Mesendoderm (in vitro differentiated cells): ENCODE measurements around the gene JARID2.

Source experiments
- DNase-seq: peaks from one replicate; pipeline ENCODE4 v3.0.0; 2013
- H2AK5ac ChIP-seq: 2 replicates; pipeline ENCODE4 v1.6.1; 2013; ENCODE audit warnings: low read length, inconsistent platforms
- H2BK120ac ChIP-seq: 2 replicates; pipeline ENCODE4 v1.6.1; 2013; ENCODE audit warnings: low read depth, mild to moderate bottlenecking, low read length, moderate library complexity, mixed read lengths
- H2BK15ac ChIP-seq: replicated peaks from 2 replicates; pipeline ENCODE4 v1.6.1; 2013; ENCODE audit warnings: low read depth, mild to moderate bottlenecking, moderate library complexity
- H2BK5ac ChIP-seq: 2 replicates; pipeline ENCODE4 v1.6.1; 2013; ENCODE audit warnings: low read length, inconsistent platforms
- H3K18ac ChIP-seq: 2 replicates; pipeline ENCODE4 v1.6.1; 2013; ENCODE audit warnings: mild to moderate bottlenecking, low read length, mixed read lengths
- H3K23ac ChIP-seq: one replicate; pipeline ENCODE4 v1.6.1; 2013; ENCODE audit warnings: low read length
- H3K27ac ChIP-seq: 2 replicates; pipeline ENCODE4 v1.5.1; 2013; ENCODE audit warnings: low read depth, mild to moderate bottlenecking, inconsistent platforms, low read length, moderate library complexity
- H3K27me3 ChIP-seq: 2 replicates; pipeline ENCODE4 v1.6.1; 2013; ENCODE audit warnings: low read length, control low read depth, mild to moderate bottlenecking, inconsistent platforms; ENCODE audit not compliant: insufficient read depth, poor library complexity
- H3K36me3 ChIP-seq: 2 replicates; pipeline ENCODE4 v1.6.1; 2013; ENCODE audit warnings: low read length, inconsistent platforms; ENCODE audit not compliant: control insufficient read depth, insufficient read depth
- H3K4ac ChIP-seq: one replicate; pipeline ENCODE4 v1.6.1; 2013; ENCODE audit warnings: low read depth, mild to moderate bottlenecking, low read length, moderate library complexity
- H3K4me1 ChIP-seq: 2 replicates; pipeline ENCODE4 v1.6.1; 2013; ENCODE audit warnings: low read depth, low read length, inconsistent platforms; ENCODE audit not compliant: control insufficient read depth
- H3K4me2 ChIP-seq: 2 replicates; pipeline ENCODE4 v1.6.1; 2013; ENCODE audit warnings: low read length
- H3K4me3 ChIP-seq: 2 replicates; pipeline ENCODE4 v1.5.1; 2013; ENCODE audit warnings: mild to moderate bottlenecking, low read length
- H3K56ac ChIP-seq: one replicate; pipeline ENCODE4 v1.6.1; 2013; ENCODE audit warnings: low read length
- H3K79me1 ChIP-seq: 2 replicates; pipeline ENCODE4 v1.6.1; 2013; ENCODE audit warnings: low read length, inconsistent platforms
- H3K79me2 ChIP-seq: 2 replicates; pipeline ENCODE4 v1.6.1; 2013; ENCODE audit warnings: mild to moderate bottlenecking, low read length; ENCODE audit not compliant: control insufficient read depth, insufficient read depth
- H3K9ac ChIP-seq: 2 replicates; pipeline ENCODE4 v1.6.1; 2013; ENCODE audit warnings: low read length, inconsistent platforms
- H4K5ac ChIP-seq: one replicate; pipeline ENCODE4 v1.6.1; 2013; ENCODE audit warnings: low read length
- H4K8ac ChIP-seq: one replicate; pipeline ENCODE4 v1.6.1; 2013; ENCODE audit warnings: low read depth, mild to moderate bottlenecking, control low read depth, low read length, moderate library complexity
- WGBS: extraction: QIAGEN DNeasy Blood & Tissue Kit; methylation state at CpG from one replicate; pipeline ENCODE4 v1.1.7; 2013; ENCODE audit warnings: low lambda C conversion rate, missing lambda C conversion rate; ENCODE audit not compliant: insufficient coverage; ENCODE audit errors: extremely low coverage; 5-methylcytosine and 5-hydroxymethylcytosine counted together

Gene JARID2

DNA sequence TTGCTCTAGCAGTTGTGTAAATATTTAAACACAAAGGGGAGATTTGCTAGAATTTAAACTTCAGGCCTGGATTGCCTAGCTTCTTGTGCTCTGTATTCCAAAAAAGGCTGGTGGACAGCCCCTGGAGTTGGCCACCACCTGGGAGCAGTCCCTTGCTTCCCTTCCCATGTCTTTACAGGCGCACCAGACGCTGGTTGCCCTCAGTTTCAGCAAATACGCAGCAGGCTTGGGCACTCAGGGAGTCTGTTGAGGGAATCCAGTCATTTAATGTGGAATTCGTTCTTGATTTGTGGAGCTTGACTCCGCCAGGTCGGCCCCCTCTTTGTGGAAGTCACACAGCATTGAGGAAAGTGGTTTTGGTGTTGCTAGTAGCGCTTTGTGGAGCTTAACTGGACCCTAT, 260.2 kb downstream of the JARID2 start:
- no peak overlapping the region for H3K4me3 ChIP-seq
- H3K9ac ChIP-seq = no peak overlapping the region
- H4K5ac ChIP-seq = no peak overlapping the region
- DNase-seq = no peak
- peaks cover 9% of the 10 kb centered on the region for H3K36me3 ChIP-seq
- H2BK15ac ChIP-seq = no peak overlapping the region
- H3K27ac ChIP-seq = no peak overlapping the region
- no peak overlapping the region for H3K4me2 ChIP-seq
- no CpG with 5 or more reads among the region's 7 CpGs for WGBS
- peaks cover 2% of the 10 kb centered on the region for H3K79me2 ChIP-seq
- no peak overlapping the region for H4K8ac ChIP-seq
- H2BK5ac ChIP-seq = no peak overlapping the region
- peaks cover 10% of the 10 kb centered on the region for H3K79me1 ChIP-seq
- no peak overlapping the region for H3K4ac ChIP-seq
- H2AK5ac ChIP-seq = no peak overlapping the region
- no peaks in the 10 kb centered on the region for H3K4me1 ChIP-seq
- H2BK120ac ChIP-seq = no peak overlapping the region
- no peak overlapping the region for H3K23ac ChIP-seq
- H3K18ac ChIP-seq = no peak overlapping the region
- H3K56ac ChIP-seq = no peak overlapping the region
- H3K27me3 ChIP-seq = no peaks in the 10 kb centered on the region

- H3K27me3 ChIP-seq = no peaks in the 10 kb centered on the region
- no peak for DNase-seq
Observed at GRCh38 chr6:15507221-15507620, 261.4 kb downstream of the JARID2 start.

DNA sequence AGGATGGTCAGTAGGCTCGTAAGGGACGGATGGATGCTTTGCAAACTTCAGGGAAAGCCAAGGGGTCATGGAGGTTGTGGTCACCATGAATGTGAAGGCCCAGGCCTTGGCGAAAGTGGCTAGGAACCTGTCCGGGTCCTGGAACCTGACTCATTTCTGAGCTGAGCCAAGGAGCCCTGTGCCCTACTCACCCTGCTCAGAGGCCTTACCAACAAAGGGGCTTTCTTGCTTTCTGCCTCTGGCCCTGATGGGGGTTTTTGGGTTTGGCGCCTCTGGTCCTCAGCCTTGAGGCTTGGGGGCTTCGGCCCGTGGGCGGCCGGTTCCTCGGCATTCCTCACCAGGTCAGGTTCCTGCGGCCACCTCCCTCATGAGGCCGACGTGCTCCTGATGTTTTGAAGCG, 261.9 kb downstream of the JARID2 start:
- Histone ChIP-seq H2BK15ac (no peak overlapping the region), H4K8ac (no peak overlapping the region), H3K27me3 (no peaks in the 10 kb centered on the region), H3K36me3 (peaks cover 5% of the 10 kb centered on the region), H3K79me1 (peaks cover 10% of the 10 kb centered on the region), H3K4ac (no peak overlapping the region), H2BK120ac (no peak overlapping the region), H3K4me2 (no peak overlapping the region), H3K79me2 (peaks cover 2% of the 10 kb centered on the region), H3K9ac (no peak overlapping the region), H3K23ac (no peak overlapping the region), H3K27ac (no peak overlapping the region), H4K5ac (no peak overlapping the region), H2BK5ac (no peak overlapping the region), H3K56ac (no peak overlapping the region), H2AK5ac (no peak overlapping the region), H3K4me1 (no peaks in the 10 kb centered on the region), H3K4me3 (no peak overlapping the region), H3K18ac (no peak overlapping the region)
- no peak for DNase-seq
- no CpG with 5 or more reads among the region's 14 CpGs for WGBS

More at GRCh38 chr6:15507221-15507620, 261.4 kb downstream of the JARID2 start:
- H4K5ac ChIP-seq = no peak overlapping the region
- H2BK120ac ChIP-seq = no peak overlapping the region
- no peak overlapping the region for H3K27ac ChIP-seq
- no peak overlapping the region for H3K23ac ChIP-seq
- peaks cover 5% of the 10 kb centered on the region for H3K36me3 ChIP-seq
- H3K56ac ChIP-seq = no peak overlapping the region
- H3K18ac ChIP-seq = no peak overlapping the region
- H3K79me2 ChIP-seq = peaks cover 2% of the 10 kb centered on the region
- no CpG with 5 or more reads among the region's 11 CpGs for WGBS
- H3K4me1 ChIP-seq = no peaks in the 10 kb centered on the region
- H3K4ac ChIP-seq = no peak overlapping the region
- peaks cover 10% of the 10 kb centered on the region for H3K79me1 ChIP-seq
- H2BK15ac ChIP-seq = no peak overlapping the region
- H3K9ac ChIP-seq = no peak overlapping the region
- H3K4me3 ChIP-seq = no peak overlapping the region
- H3K4me2 ChIP-seq = no peak overlapping the region
- H2AK5ac ChIP-seq = no peak overlapping the region
- no peak overlapping the region for H4K8ac ChIP-seq
- H2BK5ac ChIP-seq = no peak overlapping the region

DNA sequence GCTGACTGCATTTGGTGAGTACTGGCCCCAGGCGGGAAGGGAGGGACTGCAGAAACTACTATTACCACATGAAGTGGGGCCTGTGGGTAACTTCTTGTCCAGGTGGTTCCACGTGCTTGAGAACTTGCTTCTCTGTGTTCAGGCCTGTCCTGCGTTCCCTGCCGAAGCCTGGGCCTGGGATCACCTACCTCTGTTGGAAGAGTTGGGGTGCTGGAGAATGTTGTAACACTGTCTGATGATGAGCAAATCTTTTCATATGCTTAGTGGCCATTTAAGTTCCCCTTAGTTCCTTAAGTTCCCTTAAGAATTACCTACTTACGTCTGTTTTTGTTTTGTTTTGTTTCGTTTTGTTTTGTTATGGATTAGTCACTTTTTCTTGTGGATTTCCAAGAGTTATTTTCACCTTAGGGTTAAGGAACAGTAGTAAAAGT, 262.6 kb downstream of the JARID2 start:
- H3K4me2 ChIP-seq = no peak overlapping the region
- H3K9ac ChIP-seq = no peak overlapping the region
- H2AK5ac ChIP-seq = no peak overlapping the region
- H4K8ac ChIP-seq = no peak overlapping the region
- no peak overlapping the region for H3K23ac ChIP-seq
- peaks cover 2% of the 10 kb centered on the region for H3K79me2 ChIP-seq
- no peak overlapping the region for H2BK5ac ChIP-seq
- H3K79me1 ChIP-seq = peaks cover 10% of the 10 kb centered on the region
- H4K5ac ChIP-seq = no peak overlapping the region
- no peak overlapping the region for H3K4me3 ChIP-seq
- H3K36me3 ChIP-seq = peaks cover 5% of the 10 kb centered on the region
- no CpG with 5 or more reads among the region's 6 CpGs for WGBS
- H3K27ac ChIP-seq = no peak overlapping the region
- H3K56ac ChIP-seq = no peak overlapping the region
- no peak overlapping the region for H3K4ac ChIP-seq
- no peak overlapping the region for H2BK120ac ChIP-seq
- H3K27me3 ChIP-seq = no peaks in the 10 kb centered on the region
- H3K18ac ChIP-seq = no peak overlapping the region
- H3K4me1 ChIP-seq = no peaks in the 10 kb centered on the region
- DNase-seq = no peak
- H2BK15ac ChIP-seq = no peak overlapping the region

- Histone ChIP-seq H4K5ac (no peak overlapping the region), H3K23ac (no peak overlapping the region), H3K4ac (no peak overlapping the region), H3K36me3 (peaks cover 5% of the 10 kb centered on the region), H3K18ac (no peak overlapping the region), H3K27me3 (no peaks in the 10 kb centered on the region), H3K56ac (no peak overlapping the region), H2BK5ac (no peak overlapping the region), H3K4me3 (no peak overlapping the region), H3K27ac (no peak overlapping the region), H3K79me2 (peaks cover 2% of the 10 kb centered on the region), H3K9ac (no peak overlapping the region), H3K79me1 (peaks cover 9% of the 10 kb centered on the region), H4K8ac (no peak overlapping the region), H2BK15ac (no peak overlapping the region), H3K4me1 (no peaks in the 10 kb centered on the region), H2AK5ac (no peak overlapping the region), H3K4me2 (no peak overlapping the region), H2BK120ac (no peak overlapping the region)
- DNase-seq = no peak
- no CpG with 5 or more reads among the region's 15 CpGs for WGBS
Observed at GRCh38 chr6:15508931-15509330, 263.1 kb downstream of the JARID2 start.

- no CpG with 5 or more reads among the region's 13 CpGs for WGBS
- Histone ChIP-seq H3K27ac (no peak overlapping the region), H3K27me3 (no peaks in the 10 kb centered on the region), H2BK15ac (no peak overlapping the region), H3K79me2 (peaks cover 2% of the 10 kb centered on the region), H2AK5ac (no peak overlapping the region), H3K4ac (no peak overlapping the region), H3K4me2 (no peak overlapping the region), H2BK5ac (no peak overlapping the region), H4K5ac (no peak overlapping the region), H4K8ac (no peak overlapping the region), H3K4me3 (no peak overlapping the region), H2BK120ac (no peak overlapping the region), H3K4me1 (no peaks in the 10 kb centered on the region), H3K9ac (no peak overlapping the region), H3K79me1 (peaks cover 9% of the 10 kb centered on the region), H3K56ac (no peak overlapping the region), H3K18ac (no peak overlapping the region), H3K36me3 (peaks cover 5% of the 10 kb centered on the region), H3K23ac (no peak overlapping the region)
- no peak for DNase-seq
Observed at GRCh38 chr6:15509335-15509933, 263.6 kb downstream of the JARID2 start.
